GM19452 (cell line): Measurements from ENCODE around the gene LOXL1.
"Not testable (repeated sequence)": the region's sequence is repeated elsewhere in the genome, so short reads cannot be mapped to it uniquely, and the experiment has no call there.

Experiments used
- ATAC-seq: cut with Tn5 transposase; IDR thresholded peaks from one replicate; pipeline ENCODE4 v1.9.1; 2021; ENCODE audit not compliant: unreplicated experiment

LOXL1 gene

GRCh38 chr15:73951601-73952000 lies 25.3 kb downstream of the LOXL1 start:
- ATAC-seq, result no peak

- no peak for ATAC-seq
These were observed 26.1 kb downstream of the LOXL1 start for GRCh38 chr15:73952171-73952912.

DNA sequence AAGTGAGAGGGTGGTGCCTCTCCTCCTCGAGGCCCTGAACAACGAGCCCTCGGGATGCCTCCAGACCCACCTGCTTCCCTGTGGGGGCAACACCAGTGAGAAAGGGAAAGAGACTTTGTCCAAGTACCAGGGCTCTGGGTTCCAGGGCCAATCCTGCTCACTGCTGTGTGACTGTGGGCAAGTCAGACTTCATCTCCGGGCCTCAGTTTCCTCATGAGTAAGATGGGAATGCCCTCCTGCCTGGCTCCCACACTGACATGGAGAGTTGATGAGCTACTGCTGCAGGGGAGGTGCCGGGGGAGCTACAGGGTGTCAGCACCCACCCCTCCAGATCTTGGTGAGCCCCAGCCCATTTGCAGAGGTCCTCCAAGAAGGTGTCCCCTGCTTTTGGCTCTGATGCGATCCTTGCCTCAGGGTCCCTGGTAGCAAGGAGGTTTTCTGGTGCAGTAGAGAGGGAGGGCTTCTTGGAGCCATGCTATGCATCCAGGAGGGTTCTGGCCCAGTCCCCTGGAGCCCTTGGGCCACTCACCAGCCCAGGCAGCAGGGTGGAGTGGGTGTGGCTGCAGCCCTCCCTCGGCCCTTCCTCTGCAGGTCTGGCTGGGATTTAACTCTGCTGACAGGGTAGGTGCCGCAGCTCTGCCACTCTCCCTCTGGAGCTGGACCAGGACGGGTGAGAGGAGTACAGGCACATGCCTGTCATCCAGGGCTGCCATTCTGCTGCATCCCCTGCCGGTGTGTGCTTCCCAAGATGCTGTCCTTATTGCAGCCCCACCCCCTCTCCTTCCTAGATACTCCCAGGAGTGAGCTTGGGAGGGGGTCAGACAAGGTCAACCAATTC lies 26.9 kb downstream of the LOXL1 start:
- no peak for ATAC-seq

- no peak for ATAC-seq
These were observed 28.2 kb downstream of the LOXL1 start for GRCh38 chr15:73954188-73955145.

GRCh38 chr15:73955326-73955725 lies 29.1 kb downstream of the LOXL1 start:
- no peak for ATAC-seq

GRCh38 chr15:73955861-73956742 lies 29.8 kb downstream of the LOXL1 start:
- no peak for ATAC-seq

DNA sequence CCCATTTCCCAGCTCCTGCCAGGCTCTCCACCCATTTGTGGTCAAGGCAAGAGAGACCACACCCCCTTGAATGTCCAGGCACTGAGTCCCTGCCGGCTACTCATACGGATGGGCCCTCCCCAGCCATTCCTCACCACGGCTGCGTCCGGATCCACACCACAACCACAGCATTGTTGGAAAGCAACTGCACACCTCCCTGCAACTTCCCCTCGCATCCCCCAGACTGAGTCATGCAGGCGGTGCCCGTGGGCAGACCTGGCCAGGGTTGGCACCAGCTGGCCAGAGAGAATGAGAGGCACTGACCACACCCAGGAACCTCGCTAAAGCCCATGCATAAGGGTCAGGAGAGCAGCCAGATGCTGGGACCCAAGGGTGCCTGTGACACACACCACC lies 30.5 kb downstream of the LOXL1 start:
- no peak for ATAC-seq

DNA sequence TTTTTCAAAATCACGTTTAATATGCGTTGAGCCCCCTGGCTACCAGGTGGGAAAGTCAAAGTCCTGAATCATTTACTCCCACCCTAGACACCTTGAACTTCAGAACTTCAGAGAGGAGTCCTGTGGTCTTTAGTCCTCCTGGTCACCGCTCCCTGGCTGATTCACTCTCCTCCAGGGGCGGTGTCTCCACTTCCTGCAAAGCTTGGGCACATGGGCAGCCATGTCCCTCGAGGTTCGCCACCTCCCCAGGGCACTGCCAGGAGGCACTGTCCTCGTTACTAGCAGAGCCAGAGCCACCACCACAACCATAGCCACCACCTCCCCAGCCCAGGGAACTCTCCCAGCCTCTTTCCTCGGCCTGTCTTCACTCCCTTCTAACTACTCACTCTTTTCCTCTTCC lies 31.0 kb downstream of the LOXL1 start:
- ATAC-seq, result no peak

GRCh38 chr15:73957785-73958184 lies 31.5 kb downstream of the LOXL1 start:
- ATAC-seq, result no peak

- ATAC-seq, result no peak
These were observed 32.8 kb downstream of the LOXL1 start for GRCh38 chr15:73959012-73959581.

- no peak for ATAC-seq
These were observed 33.5 kb downstream of the LOXL1 start for GRCh38 chr15:73959801-73960200.

GRCh38 chr15:73960472-73961070 lies 34.3 kb downstream of the LOXL1 start:
- not testable (repeated sequence) for ATAC-seq

- no peak for ATAC-seq
These were observed 36.2 kb downstream of the LOXL1 start for GRCh38 chr15:73962433-73962832.

DNA sequence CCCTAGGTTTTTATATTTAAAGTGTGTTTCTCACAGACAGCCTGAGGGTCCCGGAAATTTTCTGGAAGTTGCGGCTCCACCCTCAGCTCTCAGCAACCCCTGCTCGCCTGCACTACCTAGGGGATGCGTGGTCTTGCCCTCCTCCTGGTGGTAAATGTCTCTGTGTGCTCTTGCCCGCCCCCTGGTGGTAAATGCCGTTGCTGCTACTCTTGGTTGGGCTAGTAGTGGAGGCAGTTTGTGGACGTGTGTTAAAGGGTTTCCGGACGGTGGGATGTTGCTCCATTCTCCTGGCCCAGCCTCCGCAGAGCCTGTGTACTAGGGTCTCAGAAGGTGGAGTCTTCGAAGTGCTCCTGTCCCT lies 38.5 kb downstream of the LOXL1 start:
- ATAC-seq, result peak; percentile 47

GRCh38 chr15:73965094-73965757 lies 39.0 kb downstream of the LOXL1 start:
- peak; percentile 22 for ATAC-seq

DNA sequence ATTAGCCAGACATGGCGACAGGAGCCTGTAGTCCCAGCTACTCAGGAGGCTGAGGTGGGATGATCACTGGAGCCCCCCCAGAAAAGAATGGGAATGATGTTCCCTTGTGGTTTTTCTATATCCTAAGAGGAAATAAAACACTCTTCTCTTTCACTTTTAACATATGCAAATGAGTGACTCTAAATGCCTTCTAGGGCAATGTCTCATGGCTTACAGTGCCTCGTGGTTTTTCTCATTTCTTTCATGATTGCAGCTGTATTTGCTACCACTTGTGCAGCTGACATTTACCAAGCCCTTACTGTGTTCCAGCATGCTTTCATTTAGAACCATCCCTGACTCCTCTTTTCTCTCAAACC lies 39.5 kb downstream of the LOXL1 start:
- ATAC-seq, result peak; percentile 65

DNA sequence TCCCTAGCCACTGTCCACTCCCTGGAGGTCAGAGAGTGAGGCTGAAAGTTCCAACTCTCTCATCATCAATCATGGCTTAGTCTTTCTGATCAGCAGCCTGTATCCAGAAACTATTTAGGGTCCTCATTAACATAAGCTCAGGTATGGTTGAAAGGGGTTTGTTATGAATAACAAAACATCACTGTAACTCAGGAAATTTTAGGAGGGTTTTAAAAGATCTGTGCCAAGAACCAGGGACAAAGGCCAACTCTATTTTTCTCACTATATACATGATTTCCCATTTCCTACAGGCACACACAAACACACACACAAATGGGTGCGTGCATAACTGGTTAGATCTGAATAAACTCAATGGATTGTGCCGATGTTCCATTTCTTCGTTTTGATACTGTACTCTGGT lies 42.2 kb downstream of the LOXL1 start:
- no peak for ATAC-seq

DNA sequence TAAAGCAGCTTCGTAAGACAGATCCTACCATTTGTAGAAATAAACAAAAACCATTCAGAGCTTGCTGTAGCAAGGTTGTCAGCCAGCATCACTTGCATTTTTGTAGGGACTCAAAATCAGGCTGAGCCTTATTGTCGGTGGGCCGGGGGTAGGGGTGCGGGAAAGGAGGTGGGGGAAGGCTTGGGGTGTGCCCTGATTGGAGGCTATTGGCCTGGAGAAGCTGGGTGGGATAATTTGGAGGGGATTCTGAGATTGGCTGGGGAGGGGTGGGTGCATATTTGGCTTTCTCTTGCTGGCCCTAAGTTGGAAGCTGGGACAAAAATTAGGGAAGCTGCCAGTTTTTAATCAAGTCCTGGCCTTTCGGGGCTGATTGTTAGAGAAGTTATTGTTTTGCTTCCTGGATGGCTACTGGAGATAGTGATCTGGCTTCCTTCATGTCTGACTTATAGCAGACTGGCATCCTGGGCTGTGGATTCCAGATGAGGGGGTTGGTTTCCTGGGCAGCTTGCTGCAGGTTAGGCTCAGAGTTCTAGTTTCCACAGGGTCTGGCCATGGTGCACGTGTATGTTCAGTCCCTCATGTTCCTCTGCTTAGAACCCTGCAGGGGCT lies 43.0 kb downstream of the LOXL1 start:
- no peak for ATAC-seq
